Subcutaneous adipose tissue (tissue), 4 donors: Measurements from ENCODE around the gene GATAD2A. TPM values are rescaled to one million over a fixed set of nuclear protein-coding genes. Genes with fewer than 3 reads are reported as not detected.

Source experiments
- CTCF ChIP-seq: fragments of 450-650 bp; IDR thresholded peaks from one replicate; pipeline ENCODE4 v1.5.1; 2016; ENCODE audit warnings: low read depth, mild to moderate bottlenecking, control low read depth, antibody characterized with exemption, moderate library complexity
- total RNA-seq, 4 donors: library from RNA; depleted of rRNA; stranded (reverse); fragments of >200 nt; gene quantifications; one replicate each; pipeline ENCODE4 v1.1.0, GENCODE V29; 2016

Gene GATAD2A
- total RNA-seq, 4 donors from 2014 or later = 24.0 to 32.0 (median 28.9) TPM

- no peak for TF ChIP-seq CTCF
Measured at GRCh38 chr19:19482809-19483596, 77.5 kb downstream of the GATAD2A start.

- TF ChIP-seq CTCF = no peak
Measured at GRCh38 chr19:19485161-19485997, 79.9 kb downstream of the GATAD2A start.

- no peak for TF ChIP-seq CTCF
Measured at GRCh38 chr19:19485998-19486290, 80.5 kb downstream of the GATAD2A start.

GRCh38 chr19:19486343-19487076, 81.0 kb downstream of the GATAD2A start:
- TF ChIP-seq CTCF = no peak

- TF ChIP-seq CTCF = no peak
Measured at GRCh38 chr19:19487077-19487949, 81.8 kb downstream of the GATAD2A start.

GRCh38 chr19:19487950-19488874, 82.7 kb downstream of the GATAD2A start:
- no peak for TF ChIP-seq CTCF
